GM18519 (cell line): ENCODE measurements around the gene MAD1L1.

ENCODE experiments used
- ATAC-seq: cut with Tn5 transposase; IDR thresholded peaks from one replicate; pipeline ENCODE4 v1.9.1; 2021; ENCODE audit warnings: mild to moderate bottlenecking, moderate library complexity; ENCODE audit not compliant: unreplicated experiment, low FRiP score

The MAD1L1 gene

DNA sequence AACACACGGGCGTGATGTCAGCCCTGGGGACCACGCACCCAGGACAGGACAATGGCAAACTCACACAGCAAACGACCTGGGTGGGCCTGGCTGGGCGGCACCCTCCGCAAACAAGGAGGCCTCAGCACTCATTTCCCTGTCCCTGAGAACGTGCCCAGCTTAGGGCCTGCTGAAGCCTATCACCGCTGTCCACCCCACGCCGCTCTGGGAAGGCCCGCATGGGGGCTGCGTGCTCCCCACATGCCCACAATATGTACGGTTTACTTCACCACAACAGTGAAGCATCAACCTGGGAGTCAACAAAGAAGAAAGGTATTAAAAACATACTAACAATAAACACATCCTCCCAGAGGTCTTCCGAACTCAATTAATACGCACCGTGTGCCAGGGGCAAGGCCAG, 12.2 kb downstream of the MAD1L1 start:
- no peak for ATAC-seq

GRCh38 chr7:2220030-2220429, 12.7 kb downstream of the MAD1L1 start:
- no peak for ATAC-seq

DNA sequence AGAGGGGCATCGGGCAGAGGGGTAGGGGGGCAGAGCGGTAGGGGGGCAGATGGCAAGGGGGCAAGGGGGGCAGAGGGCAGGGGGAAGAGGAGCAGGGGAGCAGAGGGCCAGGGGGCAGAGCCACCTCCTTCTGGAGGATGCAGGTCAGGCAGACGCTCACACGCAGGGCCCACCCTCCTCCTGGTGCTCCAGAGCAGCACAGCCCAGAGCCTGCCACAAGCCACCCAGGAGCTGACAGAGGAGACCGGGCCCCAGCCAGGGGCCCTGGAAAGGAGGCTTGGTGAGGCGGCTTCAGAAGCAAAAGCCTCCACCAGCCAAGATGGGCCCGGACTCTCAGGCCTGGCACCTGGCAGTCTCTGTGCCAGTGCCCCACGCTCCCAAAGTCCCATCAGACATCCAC, 13.1 kb downstream of the MAD1L1 start:
- ATAC-seq = no peak

DNA sequence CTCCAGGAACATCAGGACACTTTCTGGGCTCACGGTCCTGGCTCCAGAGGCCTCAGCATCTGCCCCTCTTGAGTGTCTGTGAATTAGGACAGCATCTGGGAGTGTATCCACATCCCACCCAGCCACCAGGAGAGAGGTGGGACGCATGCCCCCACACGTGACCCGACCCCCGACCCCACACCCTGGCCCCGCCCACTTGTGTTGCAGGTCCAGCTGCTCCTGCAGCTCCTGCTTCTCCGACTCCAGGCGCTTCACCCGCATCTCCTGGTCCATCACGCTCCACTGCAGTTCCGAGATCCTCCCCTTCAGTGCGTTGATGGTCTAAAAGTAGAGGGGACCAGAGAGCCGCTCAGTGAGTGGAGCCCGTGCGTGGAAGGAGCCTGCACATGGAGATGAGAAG, 13.6 kb downstream of the MAD1L1 start:
- ATAC-seq = no peak

- no peak for ATAC-seq
Observed at GRCh38 chr7:2218444-2218785, 14.3 kb downstream of the MAD1L1 start.

- ATAC-seq = no peak
Observed at GRCh38 chr7:2217716-2218443, 14.9 kb downstream of the MAD1L1 start.

- ATAC-seq = no peak
Observed at GRCh38 chr7:2217206-2217605, 15.5 kb downstream of the MAD1L1 start.

DNA sequence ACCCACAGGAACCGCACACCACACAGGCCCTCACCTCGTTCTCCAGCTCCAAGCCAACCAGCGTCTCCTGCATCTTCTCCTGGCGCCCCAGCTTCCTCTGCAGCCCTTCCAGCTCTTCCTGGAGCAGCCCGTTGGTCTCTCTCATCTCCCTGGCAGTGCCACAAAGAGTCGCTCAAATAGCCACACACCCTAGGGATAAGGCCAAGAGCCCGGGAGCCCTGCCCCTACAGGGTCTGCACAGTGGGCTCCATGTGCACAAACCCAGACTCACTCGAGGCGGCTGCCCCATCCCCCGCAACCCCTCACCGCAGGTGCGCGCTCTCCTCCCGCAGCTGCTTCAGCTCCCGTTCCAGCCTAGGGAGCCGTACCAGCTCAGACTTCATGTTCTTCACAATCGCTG, 16.9 kb downstream of the MAD1L1 start:
- ATAC-seq = no peak

- no peak for ATAC-seq
Observed at GRCh38 chr7:2214636-2215035, 18.1 kb downstream of the MAD1L1 start.

DNA sequence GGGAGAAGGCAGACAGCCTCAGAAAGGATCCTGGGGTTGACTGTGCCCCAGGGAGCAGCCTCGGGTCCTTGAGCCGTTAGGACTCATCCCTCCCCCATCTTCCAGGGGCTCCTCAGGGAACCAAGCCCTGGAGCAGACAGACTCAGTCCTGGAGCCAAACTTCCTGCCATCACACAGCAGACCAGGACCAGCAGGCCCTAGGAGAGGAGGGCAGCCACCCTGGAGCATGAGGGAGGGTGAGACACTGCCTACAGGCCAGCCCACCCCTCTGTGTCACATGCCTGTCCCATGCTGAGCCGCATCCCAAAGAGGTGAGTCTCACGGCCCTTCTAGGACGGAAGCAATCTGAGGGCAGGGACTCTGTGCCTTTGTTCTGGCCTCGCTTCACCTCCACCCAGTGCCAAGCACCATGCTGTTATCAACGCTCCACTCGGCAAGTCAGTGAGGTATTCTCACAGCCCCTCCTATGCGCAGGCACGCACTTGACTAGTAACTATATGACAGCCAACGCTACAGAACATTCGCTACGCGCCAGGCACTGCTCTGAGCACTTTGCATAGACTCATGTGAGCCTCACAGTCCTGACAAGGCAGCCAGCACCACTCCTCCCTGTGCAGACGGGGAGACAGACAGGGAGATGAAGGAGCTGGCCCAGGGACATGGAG, 19.1 kb downstream of the MAD1L1 start:
- no peak for ATAC-seq

DNA sequence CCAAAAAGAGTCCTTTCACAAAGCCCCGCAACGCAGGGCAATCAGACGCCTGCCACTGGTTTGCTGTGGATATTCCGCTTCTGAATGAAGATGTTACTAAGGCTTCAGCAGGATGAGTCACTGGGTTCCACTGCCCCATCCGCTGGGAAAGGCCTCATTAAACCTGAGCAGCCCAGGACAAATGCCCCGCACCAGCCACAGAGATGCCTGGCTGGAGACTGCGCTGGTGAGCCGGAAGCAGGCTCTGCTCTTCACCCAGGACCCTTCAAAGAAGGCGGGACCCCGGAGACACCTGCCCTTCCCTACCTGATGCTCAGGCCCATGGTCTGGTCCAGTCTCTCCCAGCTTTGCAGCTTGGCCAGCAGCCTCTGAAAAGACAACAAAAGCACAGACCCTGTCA, 19.8 kb downstream of the MAD1L1 start:
- no peak for ATAC-seq

DNA sequence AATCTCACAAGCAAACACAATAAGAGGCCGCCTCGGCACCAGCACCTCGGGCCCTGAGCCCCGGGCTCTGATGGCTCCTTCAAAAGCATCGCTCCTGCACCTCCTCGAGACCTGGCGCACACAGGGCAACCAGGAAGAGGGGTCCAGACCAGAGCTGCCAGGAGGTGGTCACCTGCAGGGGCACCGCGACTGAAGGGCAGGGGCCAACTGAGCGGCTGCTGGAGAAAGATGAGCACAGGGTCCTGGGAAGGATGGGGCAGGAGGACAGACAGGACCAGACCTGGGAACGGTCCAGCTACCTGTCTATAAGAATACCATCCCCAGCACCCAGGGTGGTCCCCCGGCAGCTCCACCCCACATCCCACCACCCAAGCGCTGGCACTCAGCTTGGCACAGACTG, 20.8 kb downstream of the MAD1L1 start:
- ATAC-seq = no peak

GRCh38 chr7:2211259-2211880, 21.4 kb downstream of the MAD1L1 start:
- no peak for ATAC-seq

DNA sequence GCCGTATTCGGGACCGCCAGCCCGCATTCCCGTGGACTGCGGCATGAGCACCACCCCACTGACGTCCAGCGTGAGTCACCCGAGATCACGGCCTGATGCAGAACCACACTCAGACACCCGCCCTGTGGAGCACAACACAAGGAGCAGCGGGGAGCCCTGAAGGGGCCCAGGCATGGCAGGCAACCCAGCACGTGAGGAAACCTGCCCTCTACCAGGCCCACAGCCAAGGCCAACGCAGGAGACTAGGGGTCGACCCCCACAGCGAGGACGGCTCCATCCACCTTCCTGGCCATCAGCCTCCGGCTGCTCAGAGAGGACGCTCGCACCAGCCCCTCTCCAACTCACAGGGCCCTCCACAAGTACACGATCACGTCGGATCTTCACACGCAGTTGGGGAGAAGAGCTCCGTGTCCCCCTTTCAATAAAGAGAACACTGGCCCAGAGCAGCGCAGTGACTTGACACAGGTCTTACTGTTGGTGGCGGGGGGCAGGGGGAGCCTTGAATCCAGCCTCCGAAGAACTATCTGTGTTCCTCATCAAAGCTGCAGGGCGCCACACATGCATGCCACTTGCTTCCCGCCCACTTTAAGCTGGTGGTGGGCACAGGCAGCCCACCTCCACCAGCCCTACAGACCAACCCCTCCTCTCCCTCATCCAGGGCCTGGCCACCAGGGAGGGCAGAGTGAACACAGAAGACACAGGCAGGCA, 22.0 kb downstream of the MAD1L1 start:
- ATAC-seq = no peak

DNA sequence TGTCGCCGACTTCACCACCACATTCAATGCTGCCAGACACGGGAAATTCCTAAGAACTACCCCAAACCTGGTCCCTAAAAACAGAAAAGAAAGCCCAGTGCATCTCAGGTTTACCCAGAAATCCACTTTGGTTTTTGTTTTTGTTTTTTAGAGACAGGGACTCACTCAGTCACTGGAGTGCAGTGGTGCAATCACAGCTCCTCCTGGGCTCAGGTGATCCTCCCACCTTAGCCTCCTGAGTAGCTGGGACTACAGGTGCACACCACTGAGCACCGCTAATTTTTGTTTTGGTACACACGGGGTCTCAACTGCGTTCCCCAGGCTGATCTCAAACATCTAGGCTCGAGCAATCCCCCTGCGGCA, 22.8 kb downstream of the MAD1L1 start:
- ATAC-seq = no peak

DNA sequence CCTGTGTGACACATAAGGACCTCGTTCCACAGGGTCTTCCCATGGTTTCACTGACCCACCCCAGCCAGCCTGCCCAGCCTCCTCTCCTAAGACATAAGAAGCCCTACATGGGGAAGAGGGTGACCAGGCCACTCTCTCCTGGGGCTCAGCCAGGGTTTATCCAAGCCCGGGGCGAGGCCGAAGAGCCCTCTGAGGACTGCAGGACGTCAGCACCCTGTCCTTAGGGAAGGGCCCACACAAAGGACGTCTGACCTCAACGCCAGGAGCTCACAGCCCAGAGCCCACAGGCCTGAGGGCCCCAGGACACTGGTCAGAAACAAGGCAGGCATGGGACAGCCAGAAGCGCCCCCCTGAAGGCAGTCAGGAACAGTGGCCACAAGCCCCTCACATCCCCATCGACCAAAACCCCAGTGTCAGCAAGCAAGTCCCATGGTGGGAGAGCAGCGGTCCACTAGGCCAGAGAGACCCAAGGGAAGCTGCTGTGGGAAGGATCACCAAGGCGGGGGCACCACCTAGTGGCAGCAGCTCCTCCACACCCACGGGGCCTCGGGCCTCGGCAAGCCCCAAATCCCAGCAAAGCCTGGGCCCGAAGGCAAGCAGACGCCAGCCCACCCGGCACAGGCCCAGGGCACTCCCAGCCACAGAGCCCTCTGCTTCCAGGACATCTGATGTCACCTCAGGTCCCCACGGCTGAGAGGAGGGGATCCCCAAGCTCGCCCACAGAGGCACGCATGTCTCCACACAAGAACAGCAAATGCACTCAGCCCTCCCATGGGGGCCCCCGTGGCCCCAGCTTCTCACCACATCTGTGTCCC, 23.4 kb downstream of the MAD1L1 start:
- ATAC-seq = no peak

DNA sequence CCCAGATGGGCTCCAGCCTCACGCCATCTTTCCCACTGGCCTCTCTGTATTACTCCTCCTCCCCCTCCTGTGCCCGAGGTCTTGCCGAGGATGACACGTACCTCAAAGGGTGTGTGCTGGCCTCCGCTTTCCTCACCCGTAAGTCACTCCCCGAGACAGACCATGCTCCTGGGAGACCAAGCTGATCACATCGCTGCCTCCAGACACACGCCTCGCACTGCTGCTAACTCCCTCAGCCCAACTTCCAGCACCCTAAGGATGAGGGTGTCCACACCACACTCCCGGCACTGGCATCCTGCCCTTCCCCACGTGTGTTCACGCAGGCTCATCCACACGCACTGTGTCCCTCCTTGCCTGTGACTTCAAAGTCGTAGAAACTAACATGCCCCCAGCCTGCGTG, 24.0 kb downstream of the MAD1L1 start:
- no peak for ATAC-seq

GRCh38 chr7:2205036-2205780, 27.5 kb downstream of the MAD1L1 start:
- ATAC-seq = no peak

DNA sequence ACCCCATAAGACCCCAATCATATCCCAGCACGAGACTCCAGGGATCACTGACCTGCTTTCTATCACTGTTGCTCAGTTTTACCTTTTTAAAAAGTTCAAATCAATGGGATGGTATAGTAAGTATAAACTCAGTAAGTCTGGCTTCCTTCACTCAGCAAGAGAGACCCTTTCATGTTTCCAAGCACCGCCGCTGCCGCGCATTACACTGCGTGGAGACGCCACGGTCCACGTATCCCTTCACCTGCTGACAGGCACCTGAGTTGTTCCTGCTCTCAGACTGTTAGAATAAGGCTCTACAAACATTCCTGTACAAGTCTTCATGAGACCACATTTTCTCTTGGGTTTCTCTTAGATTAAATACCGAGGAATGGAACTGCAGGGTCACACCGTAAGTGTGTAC, 28.3 kb downstream of the MAD1L1 start:
- ATAC-seq = no peak

DNA sequence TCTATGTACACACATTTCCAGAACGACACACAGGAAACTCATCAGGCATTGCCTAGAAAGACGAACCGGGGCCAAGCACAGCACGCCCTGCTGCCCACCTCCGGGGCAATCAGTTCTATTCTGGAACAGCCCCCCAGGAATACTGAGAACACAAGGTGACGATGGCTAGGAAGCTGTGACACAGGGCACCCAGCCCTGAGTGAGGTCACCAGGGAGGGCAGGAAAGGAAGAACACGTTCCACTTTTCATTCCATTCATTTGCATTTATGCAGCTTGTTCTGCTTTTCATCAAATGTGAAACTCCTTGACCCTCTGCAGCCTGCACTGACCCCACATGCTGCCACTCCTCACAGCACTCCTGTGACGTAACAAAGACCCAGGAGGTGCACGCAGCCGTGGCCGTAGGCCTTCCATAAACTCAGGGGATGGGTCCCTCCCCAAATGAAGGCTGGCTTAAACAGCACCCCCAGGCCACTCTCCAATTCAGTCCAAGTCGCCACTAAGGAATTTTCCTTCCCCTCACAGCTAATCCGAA, 28.9 kb downstream of the MAD1L1 start:
- ATAC-seq = no peak
